Measurements from ENCODE around the gene ASXL1.
A peak's percentile ranks its signal among the peaks of the same experiment; 100 is the strongest.

The ASXL1 gene

DNA sequence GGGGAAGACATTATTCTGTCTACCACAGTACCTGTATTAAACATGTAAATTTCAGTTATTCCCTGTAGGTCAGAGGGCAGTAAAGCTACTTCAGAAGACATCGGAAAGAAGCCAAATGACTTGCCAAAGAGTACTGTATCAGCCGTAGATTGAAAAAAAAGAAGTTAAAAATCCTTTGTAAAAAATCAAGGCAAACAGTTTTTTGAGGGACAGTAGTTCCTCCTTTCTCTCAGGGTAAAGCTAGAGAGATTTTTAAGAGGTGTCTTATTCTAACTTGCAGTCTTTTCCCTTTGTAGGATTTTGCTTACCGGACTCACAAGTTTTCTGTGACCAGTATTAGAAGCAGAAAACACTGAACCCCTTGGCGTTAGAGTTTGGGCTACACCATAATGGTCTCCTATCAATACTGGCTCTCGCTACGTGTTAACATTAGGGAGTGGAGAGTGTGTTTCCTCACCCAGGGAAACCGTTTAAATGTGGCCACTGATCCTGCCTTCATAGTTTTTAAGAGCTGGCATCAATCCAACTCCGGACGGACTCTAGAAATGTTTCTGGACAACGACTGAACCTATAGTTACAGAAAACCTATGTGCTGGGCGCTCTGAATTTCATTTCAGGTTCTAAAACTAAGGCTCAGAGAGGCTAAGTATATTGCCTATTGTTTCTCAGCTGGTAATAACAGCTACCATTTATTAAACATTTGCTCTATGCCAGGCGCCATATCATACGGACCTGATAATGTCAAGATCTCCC is 1.3 kb upstream of the ASXL1 start:
- Histone ChIP-seq H3K36me3 (ENCODE audit: control insufficient read depth, insufficient read depth, low read length) (no peaks in the 10 kb centered on the region), H3K27me3 (replicated peaks; ENCODE audit: control insufficient read depth, insufficient read depth, low read length) (no peaks in the 10 kb centered on the region), H3K4me3 (replicated peaks; ENCODE audit: low read depth, low read length) (peak overlapping the region; percentile 84)
- TF ChIP-seq, protein P1, sequence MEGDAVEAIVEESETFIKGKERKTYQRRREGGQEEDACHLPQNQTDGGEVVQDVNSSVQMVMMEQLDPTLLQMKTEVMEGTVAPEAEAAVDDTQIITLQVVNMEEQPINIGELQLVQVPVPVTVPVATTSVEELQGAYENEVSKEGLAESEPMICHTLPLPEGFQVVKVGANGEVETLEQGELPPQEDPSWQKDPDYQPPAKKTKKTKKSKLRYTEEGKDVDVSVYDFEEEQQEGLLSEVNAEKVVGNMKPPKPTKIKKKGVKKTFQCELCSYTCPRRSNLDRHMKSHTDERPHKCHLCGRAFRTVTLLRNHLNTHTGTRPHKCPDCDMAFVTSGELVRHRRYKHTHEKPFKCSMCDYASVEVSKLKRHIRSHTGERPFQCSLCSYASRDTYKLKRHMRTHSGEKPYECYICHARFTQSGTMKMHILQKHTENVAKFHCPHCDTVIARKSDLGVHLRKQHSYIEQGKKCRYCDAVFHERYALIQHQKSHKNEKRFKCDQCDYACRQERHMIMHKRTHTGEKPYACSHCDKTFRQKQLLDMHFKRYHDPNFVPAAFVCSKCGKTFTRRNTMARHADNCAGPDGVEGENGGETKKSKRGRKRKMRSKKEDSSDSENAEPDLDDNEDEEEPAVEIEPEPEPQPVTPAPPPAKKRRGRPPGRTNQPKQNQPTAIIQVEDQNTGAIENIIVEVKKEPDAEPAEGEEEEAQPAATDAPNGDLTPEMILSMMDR (IDR thresholded peaks at IDR 0.05; ENCODE audit: insufficient read depth, low read length, poor library complexity, severe bottlenecking) = no peak
- no peak for DNase-seq (ENCODE audit: extremely low read depth, insufficient read length)

DNA sequence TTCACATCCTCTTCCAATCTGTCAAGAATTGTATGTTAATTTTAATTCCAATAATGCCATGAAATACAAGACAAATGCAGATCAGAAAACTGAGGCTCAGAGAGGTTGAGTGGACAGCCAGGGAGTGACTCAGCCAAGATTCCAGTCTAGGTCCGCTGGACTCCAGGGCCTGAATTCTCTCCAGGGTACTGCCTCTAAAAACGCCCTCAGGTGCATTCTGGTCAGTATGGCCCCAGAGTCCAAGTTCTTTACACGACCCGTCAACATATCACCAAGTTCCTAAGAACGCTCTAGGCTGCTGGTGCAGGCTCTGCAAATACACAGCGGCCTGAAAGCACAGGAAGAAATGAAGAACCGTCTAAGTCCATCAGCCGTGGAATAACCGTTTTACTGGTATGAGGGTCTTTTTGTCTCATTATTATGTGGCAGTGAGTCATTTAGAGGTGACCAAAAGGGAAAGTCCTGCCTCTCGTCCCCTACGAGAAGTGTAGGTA is 709 bp upstream of the ASXL1 start:
- Histone ChIP-seq H3K4me3 (replicated peaks; ENCODE audit: low read depth, low read length) (peak overlapping the region; percentile 84), H3K27me3 (replicated peaks; ENCODE audit: control insufficient read depth, insufficient read depth, low read length) (no peaks in the 10 kb centered on the region), H3K36me3 (ENCODE audit: control insufficient read depth, insufficient read depth, low read length) (no peaks in the 10 kb centered on the region)
- TF ChIP-seq, protein P1 (IDR thresholded peaks at IDR 0.05; ENCODE audit: insufficient read depth, low read length, poor library complexity, severe bottlenecking) = no peak
- no peak for DNase-seq (ENCODE audit: extremely low read depth, insufficient read length)

DNA sequence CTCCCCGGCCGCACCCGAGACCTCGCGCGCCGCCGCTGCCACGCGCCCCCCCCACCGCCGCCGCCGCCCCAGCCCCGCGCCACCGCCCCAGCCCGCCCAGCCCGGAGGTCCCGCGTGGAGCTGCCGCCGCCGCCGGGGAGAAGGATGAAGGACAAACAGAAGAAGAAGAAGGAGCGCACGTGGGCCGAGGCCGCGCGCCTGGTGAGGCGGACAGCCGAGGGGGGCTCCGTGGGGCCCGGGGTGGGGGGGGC is 426 bp downstream of the ASXL1 start:
- TF ChIP-seq, protein P1 (IDR thresholded peaks at IDR 0.05; ENCODE audit: insufficient read depth, low read length, poor library complexity, severe bottlenecking) = no peak
- no peak for DNase-seq (ENCODE audit: extremely low read depth, insufficient read length)
- H3K4me3 ChIP-seq (replicated peaks; ENCODE audit: low read depth, low read length) = peak overlapping the region; percentile 84
- no peaks in the 10 kb centered on the region for H3K36me3 ChIP-seq (ENCODE audit: control insufficient read depth, insufficient read depth, low read length)
- H3K27me3 ChIP-seq (replicated peaks; ENCODE audit: control insufficient read depth, insufficient read depth, low read length) = no peaks in the 10 kb centered on the region

DNA sequence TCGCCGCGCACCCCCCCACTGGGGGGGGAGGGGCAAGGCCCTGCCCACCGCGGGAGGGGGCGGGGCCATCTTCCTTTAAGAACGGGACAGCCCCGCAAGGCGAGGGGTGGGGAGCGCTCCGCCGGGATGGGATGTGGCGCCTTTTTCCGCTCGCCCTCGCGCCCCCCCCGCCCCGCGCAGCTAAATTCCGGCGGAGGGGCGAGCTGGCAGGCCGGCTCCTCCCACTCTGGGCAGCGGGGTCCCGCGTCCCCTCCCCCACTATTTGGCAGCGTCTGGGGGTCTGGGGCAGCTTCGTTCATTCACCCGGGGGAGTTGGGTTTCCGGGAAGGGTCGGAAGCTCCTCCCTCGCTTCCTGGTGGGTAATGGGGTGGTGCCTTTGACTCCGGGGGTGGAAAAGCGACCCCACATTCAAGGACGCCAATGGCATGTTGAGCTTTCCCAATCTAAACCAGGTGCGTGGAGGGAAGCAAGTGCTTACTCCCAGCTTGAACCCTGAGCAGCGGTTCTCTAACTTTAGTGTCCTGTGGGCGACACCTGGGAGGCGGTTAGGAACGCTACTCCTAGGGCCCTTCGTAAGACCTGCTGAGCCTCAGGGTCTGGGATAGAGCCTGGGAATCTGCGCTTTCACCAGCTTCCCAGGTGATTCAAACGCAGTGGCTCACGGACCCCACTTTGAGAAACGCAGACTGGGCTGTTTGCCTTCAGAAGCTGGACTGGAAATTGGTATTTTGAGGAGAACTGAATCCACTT is 927 bp downstream of the ASXL1 start:
- H3K27me3 ChIP-seq (replicated peaks; ENCODE audit: control insufficient read depth, insufficient read depth, low read length) = no peaks in the 10 kb centered on the region
- peak overlapping the region; percentile 84 for H3K4me3 ChIP-seq (replicated peaks; ENCODE audit: low read depth, low read length)
- H3K36me3 ChIP-seq (ENCODE audit: control insufficient read depth, insufficient read depth, low read length) = no peaks in the 10 kb centered on the region
- TF ChIP-seq, protein P1 (IDR thresholded peaks at IDR 0.05; ENCODE audit: insufficient read depth, low read length, poor library complexity, severe bottlenecking) = no peak
- peak; percentile 78 for DNase-seq (ENCODE audit: extremely low read depth, insufficient read length)

DNA sequence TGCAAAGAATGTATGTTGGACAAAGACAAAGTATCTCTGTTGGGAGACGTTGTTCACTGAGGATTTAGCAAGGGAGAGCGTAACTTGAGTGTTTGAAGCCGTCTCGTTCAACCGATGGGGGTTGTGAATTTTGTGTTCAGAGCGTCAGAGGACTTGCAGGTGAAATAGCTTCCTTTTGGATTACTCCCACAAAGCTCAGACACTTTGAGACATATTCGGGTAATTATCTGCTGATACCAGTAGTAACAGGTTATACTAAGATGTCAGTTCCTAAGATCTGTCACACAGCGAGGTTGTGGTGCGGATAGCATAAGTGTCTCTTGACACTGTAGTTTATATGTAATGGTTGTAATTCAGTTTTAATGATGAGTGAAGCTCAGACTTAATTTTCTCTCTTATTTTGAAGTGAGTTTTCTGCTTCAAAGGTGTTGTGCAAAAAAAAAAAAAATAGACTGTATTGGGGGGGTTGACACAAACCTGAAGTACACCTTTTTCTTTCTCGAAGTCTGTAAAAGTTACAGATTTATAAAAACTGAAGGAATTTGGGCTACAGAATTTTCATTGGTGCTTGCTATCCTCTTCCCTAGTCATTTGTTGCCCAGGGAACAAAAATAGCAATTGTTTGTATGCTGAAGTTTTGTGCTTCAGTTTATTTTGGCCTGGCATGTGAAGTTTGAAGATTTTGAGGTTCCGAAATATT is 1.7 kb downstream of the ASXL1 start:
- TF ChIP-seq, protein P1 (IDR thresholded peaks at IDR 0.05; ENCODE audit: insufficient read depth, low read length, poor library complexity, severe bottlenecking) = no peak
- DNase-seq (ENCODE audit: extremely low read depth, insufficient read length) = no peak
- Histone ChIP-seq H3K36me3 (ENCODE audit: control insufficient read depth, insufficient read depth, low read length) (no peaks in the 10 kb centered on the region), H3K27me3 (replicated peaks; ENCODE audit: control insufficient read depth, insufficient read depth, low read length) (no peaks in the 10 kb centered on the region), H3K4me3 (replicated peaks; ENCODE audit: low read depth, low read length) (peak overlapping the region; percentile 84)
